ENCODE results near the gene DUSP9. TPM values are rescaled to one million over a fixed set of nuclear protein-coding genes. Genes with fewer than 3 reads are reported as not detected.

The DUSP9 gene
- total RNA-seq, 1 experiment from 2014 or later = 2.4 TPM

DNA sequence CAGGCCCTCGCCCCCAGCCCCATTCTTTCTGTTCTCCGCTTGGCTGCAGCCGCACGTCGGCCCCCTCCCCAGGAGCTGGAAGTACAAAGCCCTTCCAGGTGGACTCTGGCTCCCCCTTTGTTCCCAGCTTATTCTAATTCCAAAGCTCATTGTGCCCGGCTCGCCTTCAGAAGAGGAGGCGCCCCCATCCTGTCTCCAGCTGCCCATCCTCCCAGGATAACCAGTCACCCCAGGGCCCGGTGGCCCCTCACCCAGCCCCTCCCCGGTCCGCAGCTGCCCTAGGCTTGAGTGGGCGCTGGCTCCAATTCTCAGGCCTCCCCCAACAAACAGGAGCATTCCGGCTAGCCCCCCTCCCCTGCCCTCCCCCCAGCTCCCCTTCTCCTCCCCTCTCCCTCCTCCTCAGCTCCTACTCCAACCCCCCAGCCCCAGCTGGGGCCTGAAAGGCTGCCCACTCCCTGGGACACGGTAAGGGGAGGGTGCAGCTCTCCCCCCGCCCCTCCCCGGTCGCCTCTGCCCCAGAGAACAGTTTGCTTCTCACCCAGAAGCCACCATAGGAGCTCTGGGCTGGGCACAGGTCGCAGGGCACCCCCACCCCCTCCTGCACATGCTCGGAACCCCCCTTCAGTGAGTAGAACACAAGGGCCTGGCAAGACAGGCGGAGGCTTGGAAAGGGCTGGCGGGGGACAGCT lies 37.6 kb downstream of the DUSP9 start:
- peaks cover 14 to 29% (median 21%) of the 10 kb centered on the region in 3 experiments for H3K36me3 Mint-ChIP-seq (ENCODE audit: insufficient read depth in 1 of 3, low read depth in 3 of 3)
- Histone ChIP-seq H3K27ac (ENCODE audit: insufficient read length, low read depth, low read length) (no peak overlapping the region), H2BK20ac (ENCODE audit: low read depth, low read length, poor library complexity, severe bottlenecking) (no peak overlapping the region), H2BK12ac (ENCODE audit: insufficient read length, low read depth, low read length) (no peak overlapping the region), H4K91ac (ENCODE audit: insufficient read length, low read depth, low read length) (no peak overlapping the region), H3K23me2 (ENCODE audit: insufficient read length, low read depth, low read length, poor library complexity, severe bottlenecking) (no peaks in the 10 kb centered on the region), H3K23ac (ENCODE audit: insufficient read length, low read depth, low read length) (no peak overlapping the region), H3K14ac (ENCODE audit: insufficient read depth, low read length) (no peak overlapping the region), H3K9ac (ENCODE audit: extremely low read depth, insufficient read length, low read length) (no peak overlapping the region), H3K4me2 (ENCODE audit: insufficient read depth, insufficient read length, low read length) (no peak overlapping the region), H4K8ac (replicated peaks; ENCODE audit: insufficient read length, low read depth, low read length) (no peak overlapping the region), H3K9me3 (ENCODE audit: control insufficient read depth, low read depth, low read length) (peaks cover 6% of the 10 kb centered on the region), H3K56ac (ENCODE audit: insufficient read length, low read depth, low read length) (no peak overlapping the region), H3K27me3 (ENCODE audit: insufficient read depth, low read length) (no peaks in the 10 kb centered on the region), H2BK15ac (ENCODE audit: low read depth, low read length) (no peak overlapping the region), H3K18ac (ENCODE audit: insufficient read length, low read depth, low read length) (no peak overlapping the region), H2AFZ (ENCODE audit: low read length) (no peak overlapping the region), H2BK5ac (ENCODE audit: insufficient read length, low read length) (no peak overlapping the region), H2BK120ac (ENCODE audit: low read depth, low read length, poor library complexity, severe bottlenecking) (no peak overlapping the region), H4K20me1 (ENCODE audit: control insufficient read depth, insufficient read depth, insufficient read length) (peaks cover 2% of the 10 kb centered on the region), H3K79me1 (ENCODE audit: insufficient read depth, low read depth, low read length, poor library complexity, severe bottlenecking) (no peaks in the 10 kb centered on the region), H4K5ac (ENCODE audit: insufficient read length, low read depth, low read length) (no peak overlapping the region), H3K4ac (ENCODE audit: low read depth, low read length) (no peak overlapping the region), H3T11ph (ENCODE audit: low read length) (no peak overlapping the region), H2AK5ac (ENCODE audit: insufficient read length, low read length) (no peak overlapping the region), H3K79me2 (ENCODE audit: insufficient read depth, low read length) (no peaks in the 10 kb centered on the region; the same call in 1 of the 2 replicates), H3K4me1 (ENCODE audit: insufficient read depth, low read length) (no peaks in the 10 kb centered on the region)
- DNase-seq = peak; percentile 59
- peaks cover 17 to 22% of the 10 kb centered on the region in 2 experiments for H3K4me1 Mint-ChIP-seq
- peak overlapping the region in 1 of 3 experiments; percentile 49; a peak in 2 of 7 replicates for H3K27ac Mint-ChIP-seq
- peaks cover 2% of the 10 kb centered on the region; the same call in 1 of the 2 replicates for H3K27me3 Mint-ChIP-seq (ENCODE audit: low read depth)
- peak overlapping the region in 1 of 2 experiments; percentile 24; a peak in 2 of 5 replicates for H3K4me3 Mint-ChIP-seq
- TF ChIP-seq, protein P1, sequence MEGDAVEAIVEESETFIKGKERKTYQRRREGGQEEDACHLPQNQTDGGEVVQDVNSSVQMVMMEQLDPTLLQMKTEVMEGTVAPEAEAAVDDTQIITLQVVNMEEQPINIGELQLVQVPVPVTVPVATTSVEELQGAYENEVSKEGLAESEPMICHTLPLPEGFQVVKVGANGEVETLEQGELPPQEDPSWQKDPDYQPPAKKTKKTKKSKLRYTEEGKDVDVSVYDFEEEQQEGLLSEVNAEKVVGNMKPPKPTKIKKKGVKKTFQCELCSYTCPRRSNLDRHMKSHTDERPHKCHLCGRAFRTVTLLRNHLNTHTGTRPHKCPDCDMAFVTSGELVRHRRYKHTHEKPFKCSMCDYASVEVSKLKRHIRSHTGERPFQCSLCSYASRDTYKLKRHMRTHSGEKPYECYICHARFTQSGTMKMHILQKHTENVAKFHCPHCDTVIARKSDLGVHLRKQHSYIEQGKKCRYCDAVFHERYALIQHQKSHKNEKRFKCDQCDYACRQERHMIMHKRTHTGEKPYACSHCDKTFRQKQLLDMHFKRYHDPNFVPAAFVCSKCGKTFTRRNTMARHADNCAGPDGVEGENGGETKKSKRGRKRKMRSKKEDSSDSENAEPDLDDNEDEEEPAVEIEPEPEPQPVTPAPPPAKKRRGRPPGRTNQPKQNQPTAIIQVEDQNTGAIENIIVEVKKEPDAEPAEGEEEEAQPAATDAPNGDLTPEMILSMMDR (conservative IDR thresholded peaks at IDR 0.05) = no peak
- no CpG with 5 or more reads among the region's 21 CpGs for WGBS (ENCODE audit: extremely low coverage, insufficient read length, low lambda C conversion rate)
- H3K9me3 Mint-ChIP-seq = peaks cover 49 to 52% of the 10 kb centered on the region in 2 experiments
